HCT116 (cell line): ENCODE measurements around the gene OSGEPL1. TPM values are rescaled to one million over a fixed set of nuclear protein-coding genes. Genes with fewer than 3 reads are reported as not detected.

ENCODE experiments used
- ATAC-seq: fragments of 200-7000 bp; cut with Tn5 transposase; 2 replicates; pipeline ENCODE4 v1.9.1; 2020; ENCODE audit warnings: mild to moderate bottlenecking, moderate library complexity
- BruUV-seq: library from RNA; stranded (reverse); fragments of 400-500 nt; replicated peaks from 2 replicates; lab custom pipeline; 2021; lab: Mats Ljungman, UMichigan
- CTCF ChIA-PET: fragments of 300-600 bp; sonication (Branson Sonifier 250); formaldehyde crosslinking; loops from one replicate; lab custom pipeline; 2021; ENCODE audit warnings: antibody characterized with exemption; lab: Charles Lee
- POLR2A ChIA-PET: fragments of 300-600, 350-600 bp; sonication (Branson Sonifier 250); formaldehyde crosslinking; loops from one replicate; lab custom pipeline; 2021; ENCODE audit warnings: antibody characterized with exemption; lab: Charles Lee
- RAD21 ChIA-PET, 2 experiments: fragments of 300-600 bp; sonication (Branson Sonifier 250); formaldehyde crosslinking; loops; one replicate each; lab custom pipeline; 2023; ENCODE audit warnings: low total read pairs in 2 of 2; ENCODE audit not compliant: uncharacterized antibody in 2 of 2, unreplicated experiment in 2 of 2, low non-redundant PET in 1 of 2; lab: Charles Lee
- DNase-seq: peaks from one replicate; pipeline ENCODE4 v3.0.0-alpha.2; 2010; ENCODE audit warnings: low read depth, low spot score
- H2AFZ ChIP-seq: fragments of 200-600 bp; shearing (Covaris generic), sonication (generic); 2 replicates; pipeline ENCODE4 v1.6.1; 2017; ENCODE audit warnings: low read depth, mixed run types, mixed read lengths, antibody characterized with exemption, low read length; ENCODE audit not compliant: poor library complexity, severe bottlenecking
- H3K27ac ChIP-seq: 2 replicates; pipeline ENCODE4 v1.5.1; 2012; ENCODE audit warnings: low read depth, low read length
- H3K27me3 ChIP-seq: fragments of 200-600 bp; sonication (generic); 2 replicates; pipeline ENCODE4 v1.6.1; 2016; ENCODE audit warnings: mixed run types, low read length, mixed read lengths; ENCODE audit not compliant: insufficient read depth
- H3K36me3 ChIP-seq, 2 experiments: fragments of 200-500 bp in 1 of 2; fragments of 200-600 bp in 1 of 2; sonication (Bioruptor generic) in 1 of 2; sonication (generic) in 1 of 2; 2 replicates each; pipeline versions ENCODE4 v1.5.1 to v1.6.1; 2014 to 2016; ENCODE audit warnings: low read length in 2 of 2, inconsistent platforms in 1 of 2, mixed read lengths in 1 of 2, mixed run types in 1 of 2; ENCODE audit not compliant: insufficient read depth in 2 of 2, control insufficient read depth in 1 of 2
- H3K4me1 ChIP-seq, 2 experiments: fragments of 200-600 bp in 1 of 2; sonication (generic) in 1 of 2; 2 replicates each; pipeline versions ENCODE4 v1.5.1 to v1.6.1; 2012 to 2017; ENCODE audit warnings: low read length in 2 of 2, inconsistent platforms in 1 of 2, mild to moderate bottlenecking in 1 of 2, mixed read lengths in 1 of 2, mixed run types in 1 of 2, moderate library complexity in 1 of 2; ENCODE audit not compliant: insufficient read depth in 2 of 2, control insufficient read depth in 1 of 2
- H3K4me2 ChIP-seq: fragments of 200-600 bp; sonication (generic); 2 replicates; pipeline ENCODE4 v1.6.1; 2017; ENCODE audit warnings: mixed run types, low read length, mixed read lengths
- H3K4me3 ChIP-seq, 2 experiments: fragments of 200-600 bp in 1 of 2; sonication (generic) in 1 of 2; replicated peaks in 1 of 2; 2 replicates each; pipeline ENCODE4 v1.5.1; 2011 to 2016; ENCODE audit warnings: low read length in 2 of 2, control low read depth in 1 of 2, low read depth in 1 of 2, mild to moderate bottlenecking in 1 of 2, mixed read lengths in 1 of 2, mixed run types in 1 of 2
- H3K79me2 ChIP-seq: fragments of 200-600 bp; sonication (generic); 2 replicates; pipeline ENCODE4 v1.6.1; 2017; ENCODE audit warnings: mild to moderate bottlenecking, mixed run types, low read length, moderate library complexity, mixed read lengths; ENCODE audit not compliant: insufficient read depth
- H3K9ac ChIP-seq: fragments of 200-600 bp; sonication (generic); 2 replicates; pipeline ENCODE4 v1.6.1; 2016; ENCODE audit warnings: low read length, mixed read lengths
- H3K9me2 ChIP-seq: fragments of 200-600 bp; sonication (generic), shearing (Covaris generic); 2 replicates; pipeline ENCODE4 v1.6.1; 2017; ENCODE audit warnings: mixed run types, mild to moderate bottlenecking, moderate library complexity; ENCODE audit not compliant: insufficient read depth
- H3K9me3 ChIP-seq, 2 experiments: fragments of 200-500 bp in 1 of 2; fragments of 200-600 bp in 1 of 2; sonication (Bioruptor generic) in 1 of 2; sonication (generic) in 1 of 2; 2 replicates each; pipeline ENCODE4 v1.6.1; 2014 to 2017; ENCODE audit warnings: low read length in 2 of 2, mixed read lengths in 2 of 2, inconsistent platforms in 1 of 2, low read depth in 1 of 2, mild to moderate bottlenecking in 1 of 2, mixed run types in 1 of 2, moderate library complexity in 1 of 2; ENCODE audit not compliant: control insufficient read depth in 1 of 2, insufficient read depth in 1 of 2
- H4K20me1 ChIP-seq: fragments of 200-600 bp; sonication (generic), shearing (Covaris generic); 2 replicates; pipeline ENCODE4 v1.6.1; 2017; ENCODE audit warnings: mixed run types, mild to moderate bottlenecking, moderate library complexity; ENCODE audit not compliant: insufficient read depth
- ATF3 ChIP-seq: IDR thresholded peaks from 2 replicates; pipeline ENCODE4 v1.6.1; 2012
- CBX3 ChIP-seq: IDR thresholded peaks from 2 replicates; pipeline ENCODE4 v1.6.1; 2012; ENCODE audit warnings: low read depth
- CTCF ChIP-seq, 3 experiments: fragments of 200-600 bp in 1 of 3; sonication (generic) in 1 of 3; IDR thresholded peaks in 2 of 3; conservative IDR thresholded peaks in 1 of 3; 2 replicates each; pipeline ENCODE4 v1.5.1; 2012 to 2017; ENCODE audit warnings: low read depth in 2 of 3, low read length in 2 of 3, antibody characterized with exemption in 1 of 3, borderline replicate concordance in 1 of 3, control low read depth in 1 of 3, mild to moderate bottlenecking in 1 of 3, mixed read lengths in 1 of 3, mixed run types in 1 of 3, moderate library complexity in 1 of 3; ENCODE audit not compliant: insufficient read depth in 1 of 3
- EGR1 ChIP-seq: IDR thresholded peaks from 2 replicates; pipeline ENCODE4 v1.6.1; 2012; ENCODE audit warnings: low read depth
- ELF1 ChIP-seq: IDR thresholded peaks from 2 replicates; pipeline ENCODE4 v1.6.1; 2012; ENCODE audit warnings: low read depth, borderline replicate concordance
- EZH2phosphoT487 ChIP-seq: fragments of 200-600 bp; IDR thresholded peaks from 2 replicates; pipeline ENCODE4 v1.6.1; 2018; ENCODE audit warnings: antibody characterized with exemption, borderline replicate concordance
- FOSL1 ChIP-seq: IDR thresholded peaks from 2 replicates; pipeline ENCODE4 v1.6.1; 2012; ENCODE audit warnings: low read depth
- JUND ChIP-seq: IDR thresholded peaks from 2 replicates; pipeline ENCODE4 v1.6.1; 2012
- POLR2A ChIP-seq: IDR thresholded peaks from 2 replicates; pipeline ENCODE4 v1.7.0; 2011; ENCODE audit warnings: borderline replicate concordance; ENCODE audit not compliant: insufficient read depth, insufficient read length; ENCODE audit errors: extremely low read depth
- RAD21 ChIP-seq: IDR thresholded peaks from 2 replicates; pipeline ENCODE4 v1.6.1; 2012; ENCODE audit warnings: low read depth, mild to moderate bottlenecking
- SIN3A ChIP-seq: IDR thresholded peaks from 2 replicates; pipeline ENCODE4 v1.6.1; 2012; ENCODE audit warnings: low read depth
- SP1 ChIP-seq: IDR thresholded peaks from 2 replicates; pipeline ENCODE4 v1.6.1; 2012; ENCODE audit warnings: low read depth
- TCF7L2 ChIP-seq: IDR thresholded peaks from 2 replicates; pipeline ENCODE4 v1.7.0; 2011; ENCODE audit warnings: borderline replicate concordance, inconsistent platforms; ENCODE audit not compliant: insufficient read depth, insufficient read length; ENCODE audit errors: extremely low read depth
- YY1 ChIP-seq: IDR thresholded peaks from 2 replicates; pipeline ENCODE4 v1.6.1; 2011; ENCODE audit warnings: low read length, low read depth, moderate library complexity, mild to moderate bottlenecking; ENCODE audit not compliant: insufficient replicate concordance; ENCODE audit errors: extremely low read depth
- ZFX ChIP-seq: fragments of 450-650 bp; IDR thresholded peaks from 2 replicates; pipeline ENCODE4 v1.6.1; 2017
- ZNF274 ChIP-seq: fragments of 200-500 bp; sonication (Bioruptor generic); IDR thresholded peaks from 2 replicates; pipeline ENCODE4 v1.6.1; 2014; ENCODE audit warnings: mild to moderate bottlenecking, low read depth, low read length, inconsistent platforms
- intact Hi-C: fragments of 100-400 bp; cut with micrococcal nuclease; formaldehyde crosslinking; loops from 2 replicates; pipeline ENCODE4 v1.10.0; 2022
- total RNA-seq: library from RNA; stranded (reverse); gene quantifications from one replicate; pipeline ENCODE4 v1.2.1, GENCODE V29; 2021; ENCODE audit not compliant: unreplicated experiment

OSGEPL1 gene
- total RNA-seq, 1 experiment from 2014 or later, result 11.2 TPM

DNA sequence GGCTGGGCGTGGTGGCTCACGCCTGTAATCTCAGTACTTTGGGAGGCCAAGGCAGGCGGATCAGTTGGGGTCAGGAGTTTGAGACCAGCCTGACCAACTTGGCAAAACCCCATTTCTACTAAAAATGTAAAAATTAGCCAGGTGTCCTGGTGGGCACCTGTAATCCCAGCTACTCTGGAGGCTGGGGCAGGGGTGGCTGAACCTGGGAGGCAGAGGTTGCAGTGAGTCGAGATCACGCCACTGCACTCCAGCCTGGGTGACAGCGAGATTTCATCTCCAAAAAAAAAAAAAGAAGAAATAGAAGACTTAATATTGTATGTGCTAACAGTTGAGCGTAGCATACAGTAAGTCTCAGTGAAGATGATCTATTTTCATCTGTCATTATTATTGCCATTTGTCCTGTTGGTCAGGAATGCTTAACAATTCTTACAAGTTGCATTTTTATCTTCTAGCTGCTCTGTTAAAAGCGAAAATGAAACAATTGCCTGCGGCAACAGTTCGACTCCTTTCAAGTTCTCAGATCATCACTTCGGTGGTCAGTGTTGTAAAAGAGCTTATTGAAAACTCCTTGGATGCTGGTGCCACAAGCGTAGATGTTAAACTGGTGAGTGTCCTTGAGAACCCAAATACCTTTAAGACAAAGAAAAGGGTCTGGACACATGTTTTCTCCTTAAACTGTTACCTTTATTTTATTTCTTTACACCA is 28.9 kb upstream of the OSGEPL1 start:
- no peaks in the 10 kb centered on the region for H3K27me3 ChIP-seq
- no peak overlapping the region for H3K4me3 ChIP-seq
- H3K4me2 ChIP-seq, result no peak overlapping the region
- ChIA-PET CTCF (no interaction called here), POLR2A (no interaction called here), RAD21 (no interaction called here)
- intact Hi-C loops, result loop anchor here (10.0 kb wide), 1 partner anchor 523 kb away; the partner anchor contains the start of gene HIBCH
- TF ChIP-seq SP1 (no peak), SIN3A (no peak), CBX3 (no peak), ZFX (no peak), EGR1 (no peak), ELF1 (no peak), YY1 (no peak), JUND (no peak), ATF3 (no peak), CTCF (IDR thresholded peaks at IDR 0.05 in 2 of 3, conservative IDR thresholded peaks at IDR 0.05 in 1 of 3; ENCODE audit: borderline replicate concordance in 1 of 3, insufficient read depth in 1 of 3, low read depth in 2 of 3, low read length in 2 of 3) (no peak), FOSL1 (no peak), ZNF274 (no peak), EZH2phosphoT487 (no peak), RAD21 (no peak), TCF7L2 (no peak), POLR2A (no peak)
- peaks cover 60% of the 10 kb centered on the region for H3K79me2 ChIP-seq
- H3K4me1 ChIP-seq, result no peaks in the 10 kb centered on the region
- no peaks in the 10 kb centered on the region for H3K9me2 ChIP-seq
- no peak overlapping the region for H3K9ac ChIP-seq
- no peak overlapping the region for H2AFZ ChIP-seq
- BruUV-seq, result no TSS peak
- peaks cover 16 to 20% of the 10 kb centered on the region in 2 experiments for H3K36me3 ChIP-seq
- ATAC-seq, result no peak
- no peaks in the 10 kb centered on the region for H4K20me1 ChIP-seq
- no peak overlapping the region for H3K27ac ChIP-seq
- no peaks in the 10 kb centered on the region for H3K9me3 ChIP-seq
- DNase-seq, result no peak
